ENCODE data around the gene FHL1.

- TF ChIP-seq CTCF (IDR thresholded peaks at IDR 0.05; ENCODE audit: low read depth, low read length), result no peak
- no peak for TF ChIP-seq EZH2phosphoT487 (IDR thresholded peaks at IDR 0.05; ENCODE audit: low read depth)
Observed at GRCh38 chrX:136130931-136131833, 16.2 kb upstream of the FHL1 start.
